ENCODE data around the gene FGF16.
A peak's percentile ranks its signal among the peaks of the same experiment; 100 is the strongest.
"Not testable (repeated sequence)": the region's sequence is repeated elsewhere in the genome, so short reads cannot be mapped to it uniquely, and the experiment has no call there.

FGF16 gene

GRCh38 chrX:77447653-77448569 is 722 bp downstream of the FGF16 start:
- DNase-seq: peak; percentile 59

- no peak for DNase-seq
Observed at GRCh38 chrX:77450415-77450814, 3.2 kb downstream of the FGF16 start.

- no peak for DNase-seq
Observed at GRCh38 chrX:77450996-77451395, 3.8 kb downstream of the FGF16 start.

GRCh38 chrX:77453190-77453589 is 6.0 kb downstream of the FGF16 start:
- DNase-seq: no peak

GRCh38 chrX:77455437-77455836 is 8.2 kb downstream of the FGF16 start:
- no peak for DNase-seq

GRCh38 chrX:77484045-77484444 is 36.9 kb downstream of the FGF16 start:
- DNase-seq: no peak

GRCh38 chrX:77493677-77494553 is 46.7 kb downstream of the FGF16 start:
- DNase-seq: no peak

- not testable (repeated sequence) for DNase-seq
Observed at GRCh38 chrX:77500164-77500563, 53.0 kb downstream of the FGF16 start.

GRCh38 chrX:77502951-77503525 is 55.8 kb downstream of the FGF16 start:
- DNase-seq: no peak

- DNase-seq: no peak
Observed at GRCh38 chrX:77505227-77505626, 58.0 kb downstream of the FGF16 start.

All from activated CD8-positive, alpha-beta memory T cell treated with anti-CD3 and anti-CD28 coated beads for 24 hours (primary cell).